Fibroblast of skin of scalp (primary cell): ENCODE results near the gene MAP2K1.

Experiments used
- DNase-seq: peaks from one replicate; pipeline ENCODE4 v3.0.0-alpha.2; 2013

The MAP2K1 gene

GRCh38 chr15:66505818-66506217 lies 119.1 kb downstream of the MAP2K1 start:
- no peak for DNase-seq

- no peak for DNase-seq
Observed at GRCh38 chr15:66508293-66508883, 121.7 kb downstream of the MAP2K1 start.

- DNase-seq = no peak
Observed at GRCh38 chr15:66514586-66514985, 127.9 kb downstream of the MAP2K1 start.

GRCh38 chr15:66515901-66516322 lies 129.2 kb downstream of the MAP2K1 start:
- peak; percentile 25 for DNase-seq

GRCh38 chr15:66523926-66524325 lies 137.2 kb downstream of the MAP2K1 start:
- no peak for DNase-seq

GRCh38 chr15:66524838-66525237 lies 138.1 kb downstream of the MAP2K1 start:
- DNase-seq = no peak

GRCh38 chr15:66535056-66535455 lies 148.3 kb downstream of the MAP2K1 start:
- no peak for DNase-seq
